Gastroesophageal sphincter (tissue), 4 donors: Measurements from ENCODE around the gene C2orf69. TPM values are rescaled to one million over a fixed set of nuclear protein-coding genes. Genes with fewer than 3 reads are reported as not detected.
A peak's percentile ranks its signal among the peaks of the same experiment; 100 is the strongest.

Experiments
- ATAC-seq: fragments of 150-250 bp; one replicate; pipeline ENCODE4 v1.9.1; 2016; ENCODE audit warnings: mild to moderate bottlenecking, moderate library complexity
- H3K27ac ChIP-seq, 4 donors: fragments of 200-600 bp; sonication (generic) in 3 of 4; 1 replicate in 3 of 4; 2 replicates in 1 of 4; pipeline ENCODE4 v1.5.1; 2016 to 2019
- H3K27me3 ChIP-seq: fragments of 200-600 bp; sonication (generic); one replicate; pipeline ENCODE4 v1.5.1; 2019
- H3K36me3 ChIP-seq, 2 donors: fragments of 200-600 bp; sonication (generic); one replicate each; pipeline ENCODE4 v1.5.1; 2019; ENCODE audit warnings: control low read depth in 1 of 2
- H3K4me1 ChIP-seq, 3 donors: fragments of 200-600 bp; sonication (generic); 1 replicate in 2 of 3; 2 replicates in 1 of 3; pipeline ENCODE4 v1.5.1; 2016 to 2019; ENCODE audit warnings: control low read depth in 2 of 3
- H3K4me3 ChIP-seq, 2 donors: fragments of 200-600 bp; sonication (generic); one replicate each; pipeline ENCODE4 v1.5.1; 2019; ENCODE audit warnings: mild to moderate bottlenecking in 1 of 2, moderate library complexity in 1 of 2
- H3K9me3 ChIP-seq, 3 donors: fragments of 200-600 bp; sonication (generic); one replicate each; pipeline ENCODE4 v1.5.1; 2017 to 2019; ENCODE audit warnings: control low read depth in 2 of 3
- CTCF ChIP-seq, 4 experiments: fragments of 200-600 bp in 2 of 4; fragments of 450-650 bp in 2 of 4; sonication (generic) in 1 of 4; IDR thresholded peaks; one replicate each; pipeline ENCODE4 v1.5.1; 2017 to 2019; ENCODE audit warnings: antibody characterized with exemption in 4 of 4, mild to moderate bottlenecking in 2 of 4, moderate library complexity in 2 of 4
- EP300 ChIP-seq: sonication (generic); formaldehyde crosslinking; IDR thresholded peaks from one replicate; pipeline ENCODE4 v1.6.1; 2017; ENCODE audit warnings: antibody characterized with exemption, mild to moderate bottlenecking
- POLR2A ChIP-seq, 2 donors: fragments of 450-650 bp; IDR thresholded peaks; one replicate each; pipeline ENCODE4 v1.6.1; 2017; ENCODE audit warnings: antibody characterized with exemption in 2 of 2, mild to moderate bottlenecking in 2 of 2, moderate library complexity in 1 of 2
- POLR2AphosphoS5 ChIP-seq: sonication (generic); formaldehyde crosslinking; IDR thresholded peaks from one replicate; pipeline ENCODE4 v1.6.1; 2017; ENCODE audit warnings: antibody characterized with exemption
- WGBS, 2 donors: methylation state at CpG; one replicate each; pipeline ENCODE4 v1.1.5; 2018; ENCODE audit warnings: low coverage in 1 of 2; 5-methylcytosine and 5-hydroxymethylcytosine counted together
- total RNA-seq, 4 donors: library from RNA; depleted of rRNA; stranded (reverse); fragments of >200 nt; gene quantifications; one replicate each; pipeline ENCODE4 v1.1.0, GENCODE V29; 2016

C2orf69 gene
- 10 to 100 TPM; 10.9 to 13.6 (median 12.5) TPM for total RNA-seq

GRCh38 chr2:199911052-199911876, at the start of gene C2orf69:
Gene C2orf69, plus strand, starts transcription at chr2:199911293. Its CDS starts 146 bp downstream, at chr2:199911439.
- WGBS, 2 donors, result 1% methylated on average over 32 to 45 of the region's 85 CpGs
- Histone ChIP-seq H3K27ac (peak within 1 kb of the TSS; percentile 95 to 99 (median 98)), H3K9me3 (no peaks in the 10 kb centered on the region), H3K4me3 (peak within 1 kb of the TSS; percentile 89 to 96), H3K27me3 (no peaks in the 10 kb centered on the region), H3K4me1 (peaks cover 4 to 35% (median 15%) of the 10 kb centered on the region in 3 donors), H3K36me3 (peaks cover 0 to 4% of the 10 kb centered on the region in 2 donors)
- peak; percentile 98 for ATAC-seq
- TF ChIP-seq POLR2A (IDR thresholded peaks at IDR 0.05), result peak; percentile 80 to 82
- peak; percentile 57 for TF ChIP-seq POLR2AphosphoS5
- TF ChIP-seq EP300, result no peak
- peak in 1 of 4 experiments; percentile 18 for TF ChIP-seq CTCF (IDR thresholded peaks at IDR 0.05)

- Histone ChIP-seq H3K9me3 (no peaks in the 10 kb centered on the region), H3K4me3 (no peak overlapping the region), H3K4me1 (no peaks in the 10 kb centered on the region), H3K27ac (no peak overlapping the region), H3K36me3 (no peaks in the 10 kb centered on the region), H3K27me3 (peaks cover 10% of the 10 kb centered on the region)
- ATAC-seq, result no peak
- WGBS, 2 donors, result 28 to 57% methylated on average over 3 of the region's 3 CpGs
- TF ChIP-seq POLR2A (IDR thresholded peaks at IDR 0.05), result no peak
- no peak for TF ChIP-seq CTCF (IDR thresholded peaks at IDR 0.05)
- TF ChIP-seq EP300, result no peak
- no peak for TF ChIP-seq POLR2AphosphoS5
These were observed 48.3 kb upstream of the C2orf69 start for GRCh38 chr2:199862788-199863187.

GRCh38 chr2:199865905-199866304, 45.2 kb upstream of the C2orf69 start:
- no peak overlapping the region for H3K4me3 ChIP-seq
- H3K4me1 ChIP-seq, result no peaks in the 10 kb centered on the region
- TF ChIP-seq POLR2A (IDR thresholded peaks at IDR 0.05), result no peak
- no peak overlapping the region for H3K27ac ChIP-seq
- WGBS, 2 donors, result 85 to 86% methylated on average over 3 to 4 of the region's 4 CpGs
- H3K9me3 ChIP-seq, result no peaks in the 10 kb centered on the region
- H3K36me3 ChIP-seq, result no peaks in the 10 kb centered on the region
- no peak for ATAC-seq
- peaks cover 3% of the 10 kb centered on the region for H3K27me3 ChIP-seq

- 46 to 61% methylated on average over 5 of the region's 5 CpGs for WGBS, 2 donors
- no peaks in the 10 kb centered on the region for H3K36me3 ChIP-seq
- no peak for TF ChIP-seq POLR2AphosphoS5
- no peak for TF ChIP-seq CTCF (IDR thresholded peaks at IDR 0.05)
- TF ChIP-seq POLR2A (IDR thresholded peaks at IDR 0.05), result no peak
- TF ChIP-seq EP300, result no peak
- no peak for ATAC-seq
- H3K9me3 ChIP-seq, result no peaks in the 10 kb centered on the region
- no peak overlapping the region for H3K27ac ChIP-seq
- no peak overlapping the region for H3K4me3 ChIP-seq
- no peaks in the 10 kb centered on the region for H3K4me1 ChIP-seq
- peaks cover 3% of the 10 kb centered on the region for H3K27me3 ChIP-seq
These were observed 42.5 kb upstream of the C2orf69 start for GRCh38 chr2:199868431-199869226.

GRCh38 chr2:199869227-199869541, 41.9 kb upstream of the C2orf69 start:
- Histone ChIP-seq H3K4me1 (no peaks in the 10 kb centered on the region), H3K27me3 (peaks cover 3% of the 10 kb centered on the region), H3K4me3 (no peak overlapping the region), H3K27ac (no peak overlapping the region), H3K9me3 (peaks cover 0 to 3% (median 0%) of the 10 kb centered on the region in 3 donors), H3K36me3 (no peaks in the 10 kb centered on the region)
- 70 to 75% methylated on average over 1 of the region's 1 CpG for WGBS, 2 donors
- TF ChIP-seq POLR2A (IDR thresholded peaks at IDR 0.05) (no peak), EP300 (no peak), POLR2AphosphoS5 (no peak), CTCF (IDR thresholded peaks at IDR 0.05) (no peak)
- ATAC-seq, result no peak
